GM18507 (cell line): Measurements from ENCODE around the gene HPS3.
"Not testable (repeated sequence)": the region's sequence is repeated elsewhere in the genome, so short reads cannot be mapped to it uniquely, and the experiment has no call there.

Experiments used
- DNase-seq: peaks from one replicate; pipeline ENCODE4 v3.0.0; 2011; ENCODE audit warnings: low read depth; ENCODE audit not compliant: insufficient read length; ENCODE audit errors: extremely low spot score
- FAIRE-seq: peaks from 2 replicates; lab custom pipeline; 2011; peaks lifted over from hg19 to GRCh38; lab: Jason Lieb, UNC

Gene HPS3, protein sequence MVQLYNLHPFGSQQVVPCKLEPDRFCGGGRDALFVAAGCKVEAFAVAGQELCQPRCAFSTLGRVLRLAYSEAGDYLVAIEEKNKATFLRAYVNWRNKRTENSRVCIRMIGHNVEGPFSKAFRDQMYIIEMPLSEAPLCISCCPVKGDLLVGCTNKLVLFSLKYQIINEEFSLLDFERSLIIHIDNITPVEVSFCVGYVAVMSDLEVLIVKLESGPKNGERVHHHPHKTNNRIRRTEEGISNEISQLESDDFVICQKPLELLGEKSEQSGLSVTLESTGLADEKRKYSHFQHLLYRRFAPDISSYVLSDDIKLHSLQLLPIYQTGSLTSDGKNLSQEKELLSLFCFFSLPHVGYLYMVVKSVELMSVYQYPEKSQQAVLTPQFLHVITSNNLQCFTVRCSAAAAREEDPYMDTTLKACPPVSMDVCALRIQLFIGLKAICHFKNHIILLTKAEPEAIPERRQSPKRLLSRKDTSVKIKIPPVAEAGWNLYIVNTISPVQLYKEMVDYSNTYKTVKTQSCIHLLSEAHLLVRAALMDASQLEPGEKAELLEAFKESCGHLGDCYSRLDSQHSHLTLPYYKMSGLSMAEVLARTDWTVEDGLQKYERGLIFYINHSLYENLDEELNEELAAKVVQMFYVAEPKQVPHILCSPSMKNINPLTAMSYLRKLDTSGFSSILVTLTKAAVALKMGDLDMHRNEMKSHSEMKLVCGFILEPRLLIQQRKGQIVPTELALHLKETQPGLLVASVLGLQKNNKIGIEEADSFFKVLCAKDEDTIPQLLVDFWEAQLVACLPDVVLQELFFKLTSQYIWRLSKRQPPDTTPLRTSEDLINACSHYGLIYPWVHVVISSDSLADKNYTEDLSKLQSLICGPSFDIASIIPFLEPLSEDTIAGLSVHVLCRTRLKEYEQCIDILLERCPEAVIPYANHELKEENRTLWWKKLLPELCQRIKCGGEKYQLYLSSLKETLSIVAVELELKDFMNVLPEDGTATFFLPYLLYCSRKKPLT

GRCh38 chr3:149129326-149130205 lies at the start of gene HPS3:
Gene HPS3 (plus strand): TSS chr3:149129638. CDS start chr3:149129724, 86 bp downstream.
- FAIRE-seq: peak; percentile 78
- peak; percentile 82 for DNase-seq

GRCh38 chr3:149080011-149080698 lies 49.3 kb upstream of the HPS3 start:
- no peak for DNase-seq
- no peak for FAIRE-seq

DNA sequence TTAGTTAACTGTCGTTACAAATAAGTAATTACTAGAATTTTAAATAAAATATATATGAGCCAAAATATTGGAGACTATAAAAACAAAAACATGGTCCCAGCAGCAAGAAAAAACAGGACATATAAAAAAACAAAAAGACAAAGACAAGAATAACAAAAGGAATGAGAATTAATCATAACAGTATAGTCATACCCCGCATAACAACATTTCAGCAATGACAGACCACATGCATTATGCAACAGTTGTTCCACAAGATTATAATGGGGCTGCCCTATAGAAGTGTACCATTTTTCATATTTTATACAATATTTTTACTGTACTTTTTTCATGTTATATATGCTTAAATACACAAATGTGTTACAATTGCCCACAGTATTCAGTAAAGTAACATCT lies 48.7 kb upstream of the HPS3 start:
- DNase-seq: no peak

DNA sequence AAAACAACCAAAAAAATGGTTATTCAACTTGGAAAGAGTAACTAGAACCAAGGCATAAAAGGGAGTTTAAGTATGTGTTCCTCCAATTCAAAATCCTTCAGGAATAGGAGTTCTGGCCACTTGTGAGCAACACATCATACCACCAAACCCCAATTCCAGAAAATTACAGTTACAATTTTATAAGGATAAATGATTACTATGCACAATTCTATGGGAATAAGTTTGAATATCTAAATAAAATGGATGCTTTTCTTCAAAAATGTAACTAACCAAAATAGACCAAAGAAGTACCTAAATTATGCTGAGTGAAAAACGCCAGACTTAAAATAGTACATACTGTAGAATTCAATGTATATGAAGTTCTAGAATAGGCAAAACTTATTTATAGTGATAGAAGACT lies 47.7 kb upstream of the HPS3 start:
- FAIRE-seq (no peak), DNase-seq (no peak)

More for the DNA sequence above, 48.7 kb upstream of the HPS3 start:
- no peak for FAIRE-seq

GRCh38 chr3:149085828-149086231 lies 43.6 kb upstream of the HPS3 start:
- DNase-seq: no peak
- FAIRE-seq: no peak

DNA sequence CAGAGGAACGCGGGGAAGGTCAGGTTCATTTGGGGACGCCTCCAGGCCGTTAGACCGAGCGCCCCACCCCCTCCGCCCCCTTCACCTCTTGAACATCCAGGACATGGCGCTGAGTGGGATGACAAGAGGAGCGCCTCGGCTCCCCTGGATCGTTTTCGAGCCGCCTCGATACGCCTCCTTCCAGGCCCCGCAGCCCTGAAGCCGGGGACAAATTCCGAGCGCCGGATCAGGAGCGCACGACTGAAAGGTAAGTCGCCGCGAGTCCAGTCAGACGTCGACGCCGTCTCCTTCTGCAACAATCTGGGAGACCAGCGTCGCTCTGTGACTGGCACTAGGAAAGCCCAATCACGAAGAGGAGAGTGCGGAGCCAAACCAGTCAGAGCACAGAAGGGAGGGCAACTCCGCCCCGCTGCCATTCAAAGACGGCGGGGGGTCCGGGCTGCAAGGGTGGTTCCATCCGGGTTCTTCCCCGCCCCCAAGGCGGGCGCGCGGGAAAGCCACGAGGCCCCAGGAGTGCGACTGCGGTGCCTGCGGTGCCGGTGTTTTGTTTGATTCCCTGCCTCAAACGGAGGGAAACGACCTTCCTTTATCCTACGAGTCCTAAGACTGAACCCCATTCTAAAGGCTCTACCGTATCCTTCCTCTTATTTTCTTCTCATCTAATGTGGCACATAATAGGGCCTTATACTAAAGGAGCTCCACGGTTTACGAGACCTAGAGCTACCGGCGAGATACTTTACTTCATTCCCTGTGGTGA lies 43.0 kb upstream of the HPS3 start, which contains the start of gene HLTF:
TSS of gene HLTF (minus strand) at position 302 of the 757 bp plus-strand sequence. CDS start at position 105, 197 bp downstream.
- DNase-seq: peak; percentile 89
- peak; percentile 95 for FAIRE-seq

DNA sequence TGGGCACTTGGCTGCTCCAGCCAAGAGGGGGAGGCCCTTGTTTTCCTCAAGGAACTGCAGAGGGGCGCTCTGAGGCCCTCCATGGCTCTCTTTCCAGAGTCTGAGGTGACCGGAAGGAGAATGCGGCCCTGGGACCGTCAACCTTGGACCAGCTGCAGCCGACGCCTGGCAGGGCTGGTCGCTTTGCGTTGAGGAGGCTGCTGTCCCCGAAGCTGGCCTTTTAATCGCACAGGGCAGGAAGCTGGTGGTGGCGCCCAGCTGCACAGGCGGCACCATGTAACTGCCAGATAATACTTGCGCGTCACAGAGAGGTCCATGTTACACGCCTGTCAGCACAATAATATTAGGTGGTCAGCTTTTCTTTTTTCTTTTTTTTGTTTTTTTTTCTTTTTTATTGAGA lies 42.2 kb upstream of the HPS3 start:
- DNase-seq: no peak
- no peak for FAIRE-seq

DNA sequence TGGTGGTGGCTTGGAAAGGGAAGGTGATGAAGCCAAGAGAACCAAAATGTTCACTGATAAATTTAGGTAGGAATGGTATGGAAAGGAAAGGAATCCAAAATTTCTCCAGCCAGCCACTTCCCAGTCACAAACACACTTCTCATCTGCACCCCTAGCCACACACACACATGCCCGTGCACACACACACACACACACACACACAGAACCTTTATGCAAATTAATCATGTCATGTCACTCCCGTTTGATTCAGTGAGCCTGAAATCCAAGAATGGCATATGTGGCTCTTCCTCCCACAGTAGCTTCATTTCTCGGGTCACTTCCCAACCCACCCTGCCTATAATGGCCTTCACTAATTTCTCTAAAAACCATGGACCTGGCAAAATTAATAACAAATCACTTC lies 40.0 kb upstream of the HPS3 start:
- no peak for DNase-seq

GRCh38 chr3:149090461-149090860 lies 39.0 kb upstream of the HPS3 start:
- FAIRE-seq (no peak), DNase-seq (no peak)

More for the DNA sequence above, 40.0 kb upstream of the HPS3 start:
- FAIRE-seq: peak; percentile 47

DNA sequence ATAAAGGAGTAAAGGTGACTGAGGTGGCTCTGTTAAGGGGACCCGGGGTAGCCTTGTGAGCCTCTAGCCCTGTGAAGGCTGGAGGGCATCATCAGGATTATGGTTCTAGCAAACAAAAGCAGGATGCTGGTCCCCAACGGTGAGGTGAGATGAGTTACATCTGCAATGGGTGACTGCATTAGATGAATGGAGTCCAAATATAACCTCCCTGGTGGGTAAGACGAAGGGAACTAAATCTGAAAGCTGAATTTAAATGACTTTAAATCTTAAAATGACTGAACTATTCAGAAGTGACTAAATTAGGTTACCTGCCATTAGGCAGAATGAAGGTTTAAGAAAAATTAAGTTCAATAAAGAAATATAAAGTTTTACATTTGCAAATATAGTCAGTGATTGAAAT lies 38.5 kb upstream of the HPS3 start:
- DNase-seq (no peak), FAIRE-seq (no peak)

GRCh38 chr3:149091983-149092382 lies 37.5 kb upstream of the HPS3 start:
- DNase-seq (no peak), FAIRE-seq (no peak)

- no peak for DNase-seq
- FAIRE-seq: peak; percentile 64
These were observed 34.0 kb upstream of the HPS3 start for GRCh38 chr3:149095487-149095886.

- not testable (repeated sequence) for FAIRE-seq, DNase-seq
These were observed 31.5 kb upstream of the HPS3 start for GRCh38 chr3:149097987-149098386.

- DNase-seq: no peak
- no peak for FAIRE-seq
These were observed 28.3 kb upstream of the HPS3 start for GRCh38 chr3:149101154-149101553.

DNA sequence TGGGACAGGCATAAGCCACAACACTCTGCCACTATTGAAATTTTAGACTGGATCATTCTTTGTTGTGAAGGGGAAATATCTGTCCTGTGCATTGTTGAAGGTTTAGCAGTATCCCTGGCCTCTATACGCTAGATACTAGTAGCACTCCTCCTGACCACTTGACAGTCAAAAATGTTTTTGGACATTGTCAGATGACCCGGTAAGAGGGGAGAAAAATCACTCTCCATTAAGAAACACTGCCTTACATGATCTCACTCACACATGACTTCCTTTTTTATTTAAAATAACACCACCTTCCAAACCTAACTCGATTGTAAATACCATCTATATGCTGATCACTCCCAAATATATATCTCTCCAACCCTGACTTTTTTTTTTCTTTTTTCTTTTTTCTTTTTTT lies 27.8 kb upstream of the HPS3 start:
- FAIRE-seq (no peak), DNase-seq (no peak)

DNA sequence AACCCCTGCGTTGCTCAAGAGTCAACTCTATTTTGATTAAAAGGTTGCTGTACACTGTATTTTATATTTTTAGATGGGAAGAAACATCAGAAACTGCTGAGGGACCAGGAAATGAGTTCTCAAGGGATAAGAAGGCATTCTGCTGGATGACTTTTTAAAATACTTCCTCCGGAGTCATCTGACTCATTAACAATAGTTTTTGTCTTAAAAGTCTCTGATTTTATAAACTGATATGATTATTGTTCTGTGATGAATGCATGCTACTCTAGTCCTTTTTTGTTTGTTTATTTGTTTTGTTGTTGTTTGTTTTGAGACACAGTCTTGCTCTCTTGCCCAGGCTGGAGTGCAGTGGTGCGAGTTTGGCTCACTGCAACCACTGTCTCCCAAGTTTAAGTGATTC lies 25.0 kb upstream of the HPS3 start:
- FAIRE-seq (no peak), DNase-seq (no peak)

DNA sequence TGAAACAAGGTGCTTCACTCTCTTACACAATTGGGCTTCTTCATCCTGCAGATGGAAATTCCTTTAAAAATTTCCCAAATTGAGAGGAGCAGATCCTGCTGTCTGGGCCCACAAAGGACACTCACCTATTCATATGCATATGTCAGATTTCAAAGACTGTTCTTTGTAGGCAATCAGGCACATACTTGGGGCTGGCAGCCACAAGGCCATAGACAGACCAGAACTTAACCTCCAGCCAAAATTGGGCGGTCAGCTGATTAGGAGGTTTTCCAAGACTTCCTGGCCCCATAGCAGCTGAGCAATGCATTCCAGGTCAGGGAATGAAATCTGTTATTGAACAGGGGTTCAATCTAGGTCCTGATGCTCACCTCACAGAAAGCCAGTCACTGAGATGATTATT lies 15.0 kb upstream of the HPS3 start:
- no peak for FAIRE-seq
- no peak for DNase-seq

DNA sequence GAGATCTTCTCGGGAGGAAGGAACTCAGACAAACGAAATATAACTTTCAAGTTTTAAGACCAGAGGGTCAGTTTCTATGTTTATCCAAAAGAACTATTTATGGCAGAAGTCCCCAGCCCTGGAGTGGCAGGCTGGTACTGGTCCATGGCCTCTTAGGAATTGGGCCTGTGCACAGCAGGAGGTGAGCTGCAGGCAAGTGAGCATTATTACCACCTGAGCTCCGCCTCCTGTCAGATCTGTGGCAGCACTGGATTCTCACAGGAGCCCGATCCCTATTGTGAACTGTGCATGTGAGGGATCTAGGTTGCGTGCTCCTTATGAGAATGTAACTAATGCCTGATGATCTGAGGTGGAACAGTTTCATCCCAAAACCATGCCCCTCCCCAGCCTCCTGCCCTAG lies 14.3 kb upstream of the HPS3 start:
- FAIRE-seq (no peak), DNase-seq (no peak)
